ENCODE measurements around the gene SLC35D2.

DNA sequence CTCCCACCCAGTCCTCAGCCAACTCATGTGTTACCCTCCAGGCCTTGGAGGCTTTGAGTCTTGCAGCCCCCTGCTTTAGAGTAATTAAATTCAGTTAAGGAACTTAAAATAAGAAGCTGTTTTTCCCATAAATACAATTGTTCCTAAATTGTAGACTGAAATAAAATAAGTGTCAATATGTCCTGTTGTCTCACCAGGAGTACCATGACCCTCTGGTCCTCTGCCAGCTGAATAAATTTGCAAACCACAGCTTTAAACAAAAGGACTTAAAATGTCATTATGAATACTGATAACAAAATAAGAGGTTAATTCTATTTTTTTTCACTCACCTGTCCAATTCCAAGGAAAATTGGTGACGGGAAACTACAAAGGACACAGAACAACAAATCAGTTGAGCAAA, 15.6 kb downstream of the SLC35D2 start:
- TF ChIP-seq, protein P1, sequence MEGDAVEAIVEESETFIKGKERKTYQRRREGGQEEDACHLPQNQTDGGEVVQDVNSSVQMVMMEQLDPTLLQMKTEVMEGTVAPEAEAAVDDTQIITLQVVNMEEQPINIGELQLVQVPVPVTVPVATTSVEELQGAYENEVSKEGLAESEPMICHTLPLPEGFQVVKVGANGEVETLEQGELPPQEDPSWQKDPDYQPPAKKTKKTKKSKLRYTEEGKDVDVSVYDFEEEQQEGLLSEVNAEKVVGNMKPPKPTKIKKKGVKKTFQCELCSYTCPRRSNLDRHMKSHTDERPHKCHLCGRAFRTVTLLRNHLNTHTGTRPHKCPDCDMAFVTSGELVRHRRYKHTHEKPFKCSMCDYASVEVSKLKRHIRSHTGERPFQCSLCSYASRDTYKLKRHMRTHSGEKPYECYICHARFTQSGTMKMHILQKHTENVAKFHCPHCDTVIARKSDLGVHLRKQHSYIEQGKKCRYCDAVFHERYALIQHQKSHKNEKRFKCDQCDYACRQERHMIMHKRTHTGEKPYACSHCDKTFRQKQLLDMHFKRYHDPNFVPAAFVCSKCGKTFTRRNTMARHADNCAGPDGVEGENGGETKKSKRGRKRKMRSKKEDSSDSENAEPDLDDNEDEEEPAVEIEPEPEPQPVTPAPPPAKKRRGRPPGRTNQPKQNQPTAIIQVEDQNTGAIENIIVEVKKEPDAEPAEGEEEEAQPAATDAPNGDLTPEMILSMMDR (conservative IDR thresholded peaks at IDR 0.05 in 1 of 2, IDR thresholded peaks at IDR 0.05 in 1 of 2; ENCODE audit: low read depth in 1 of 2, low read length in 2 of 2): no peak
- no peak for TF ChIP-seq EZH2 (IDR thresholded peaks at IDR 0.05; ENCODE audit: low read length, missing control alignments)
